GM18873 (cell line): ENCODE results near the gene PDZD2.
"Not testable (repeated sequence)": the region's sequence is repeated elsewhere in the genome, so short reads cannot be mapped to it uniquely, and the experiment has no call there.

Experiments used
- ATAC-seq: cut with Tn5 transposase; IDR thresholded peaks from one replicate; pipeline ENCODE4 v1.9.1; 2021; ENCODE audit warnings: mild to moderate bottlenecking, moderate library complexity, moderate number of reproducible peaks; ENCODE audit not compliant: unreplicated experiment, low FRiP score

The PDZD2 gene

DNA sequence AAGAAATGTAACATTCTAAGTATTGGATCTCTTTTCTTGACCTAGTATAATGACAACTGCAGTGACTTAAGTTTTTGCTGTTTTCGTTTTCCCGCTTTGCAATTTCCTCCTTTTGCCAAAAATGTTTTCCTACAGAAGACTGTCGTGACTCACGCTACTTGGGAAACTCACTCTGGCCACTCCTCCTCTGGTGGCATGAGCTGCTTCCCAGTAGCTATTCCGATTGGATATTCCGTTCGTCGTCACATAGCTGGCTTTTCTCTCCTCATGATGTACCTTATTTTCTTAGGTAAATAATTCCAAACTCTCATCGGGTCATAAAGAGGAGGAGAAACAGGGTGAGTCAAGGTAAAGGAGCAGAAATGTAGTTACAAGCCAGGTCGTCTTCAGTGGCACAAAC is 470.3 kb downstream of the PDZD2 start:
- no peak for ATAC-seq

DNA sequence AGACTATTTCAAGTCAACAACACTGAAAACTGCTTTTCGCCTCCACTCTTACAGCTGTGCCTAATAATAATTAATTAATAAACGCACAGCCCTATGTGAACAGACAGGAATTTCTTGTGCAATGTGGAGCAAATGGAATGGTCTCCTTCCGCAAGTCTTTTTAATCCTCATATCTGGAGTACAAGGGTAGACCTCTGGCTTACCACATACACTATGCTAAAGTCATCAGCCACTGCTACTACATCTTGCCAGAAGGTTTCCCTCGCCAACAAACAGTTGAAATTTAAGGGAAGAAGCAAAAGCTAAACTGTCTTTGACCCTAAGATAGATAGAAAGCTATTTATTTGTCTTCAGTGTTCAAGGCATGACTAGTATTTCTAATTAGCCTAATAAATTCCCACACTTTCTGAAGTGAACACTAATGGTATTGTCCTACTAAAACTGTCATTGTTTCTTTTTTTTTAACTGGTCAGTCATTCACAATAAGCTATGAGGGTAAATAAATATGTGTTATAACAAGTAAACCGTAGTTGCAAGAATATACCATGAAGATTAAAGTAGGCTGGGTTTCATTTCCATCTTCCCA is 471.3 kb downstream of the PDZD2 start:
- no peak for ATAC-seq

DNA sequence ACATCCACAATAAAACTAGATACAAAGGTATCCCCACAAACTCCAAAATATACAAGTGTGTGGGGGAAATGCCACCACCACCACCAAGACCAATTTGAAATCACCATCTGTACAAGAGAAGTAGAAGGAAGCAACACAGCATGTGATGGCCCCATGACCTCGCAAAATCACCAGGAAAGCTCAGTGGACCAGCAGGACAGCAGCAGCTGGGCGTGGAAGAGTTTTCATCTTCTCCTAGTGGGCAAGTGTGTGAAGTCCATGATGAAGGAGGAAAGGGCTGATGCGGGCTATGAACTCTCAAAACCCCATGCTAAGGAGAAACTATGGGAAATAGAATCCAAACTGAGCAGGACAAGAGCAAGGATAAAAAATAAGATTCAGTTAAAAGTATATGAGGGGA is 477.1 kb downstream of the PDZD2 start:
- ATAC-seq: no peak

DNA sequence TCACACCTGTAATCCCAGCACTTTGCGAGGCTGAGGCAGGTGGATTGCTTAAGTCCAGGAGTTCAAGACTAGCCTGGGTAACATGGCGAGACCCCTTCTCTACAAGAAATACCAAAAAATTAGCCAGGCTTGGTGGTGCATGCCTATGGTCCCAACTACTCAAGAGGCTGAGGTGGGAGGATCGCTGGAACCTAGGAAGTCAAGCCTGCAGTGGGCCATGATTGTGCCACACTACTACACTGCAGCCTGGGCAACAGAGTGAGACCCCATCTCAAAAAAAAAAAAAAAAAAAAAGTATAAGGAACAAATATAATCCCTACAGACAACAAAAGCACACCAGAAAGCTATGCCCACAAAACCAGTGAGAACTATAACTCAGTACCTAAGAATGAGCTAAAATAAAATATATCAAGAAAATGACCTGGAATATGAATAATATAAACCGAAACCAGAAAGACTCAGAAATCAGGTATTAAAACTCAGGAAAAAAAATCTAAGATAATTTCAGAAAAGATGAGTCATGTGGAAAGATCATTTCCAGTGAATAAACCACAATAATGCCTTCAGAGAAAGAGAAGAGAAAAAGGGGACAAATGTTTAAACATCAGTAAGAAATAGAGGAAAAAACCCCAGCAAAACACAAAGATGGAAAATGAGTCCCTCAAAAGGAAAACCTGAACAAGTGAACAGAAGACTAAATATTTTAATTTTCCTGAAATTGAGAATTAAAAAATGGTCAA is 477.8 kb downstream of the PDZD2 start:
- ATAC-seq: no peak

DNA sequence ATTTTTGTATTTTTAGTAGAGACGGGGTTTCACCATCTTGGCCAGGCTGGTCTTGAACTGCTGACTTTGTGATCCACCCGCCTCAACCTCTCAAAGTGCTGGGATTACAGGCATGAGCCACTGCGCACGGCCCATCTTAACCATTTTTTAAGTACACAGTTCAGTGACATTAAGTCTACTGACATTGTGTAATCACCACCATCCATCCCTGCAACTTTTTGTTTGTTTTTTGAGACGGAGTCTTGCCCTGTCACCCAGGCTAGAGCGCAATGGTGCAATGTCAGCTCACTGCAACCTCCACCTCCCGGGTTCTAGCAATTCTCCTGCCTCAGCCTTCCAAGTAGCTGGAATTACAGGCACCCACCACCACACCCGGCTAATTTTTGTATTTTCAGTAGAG is 480.0 kb downstream of the PDZD2 start:
- ATAC-seq: not testable (repeated sequence)

DNA sequence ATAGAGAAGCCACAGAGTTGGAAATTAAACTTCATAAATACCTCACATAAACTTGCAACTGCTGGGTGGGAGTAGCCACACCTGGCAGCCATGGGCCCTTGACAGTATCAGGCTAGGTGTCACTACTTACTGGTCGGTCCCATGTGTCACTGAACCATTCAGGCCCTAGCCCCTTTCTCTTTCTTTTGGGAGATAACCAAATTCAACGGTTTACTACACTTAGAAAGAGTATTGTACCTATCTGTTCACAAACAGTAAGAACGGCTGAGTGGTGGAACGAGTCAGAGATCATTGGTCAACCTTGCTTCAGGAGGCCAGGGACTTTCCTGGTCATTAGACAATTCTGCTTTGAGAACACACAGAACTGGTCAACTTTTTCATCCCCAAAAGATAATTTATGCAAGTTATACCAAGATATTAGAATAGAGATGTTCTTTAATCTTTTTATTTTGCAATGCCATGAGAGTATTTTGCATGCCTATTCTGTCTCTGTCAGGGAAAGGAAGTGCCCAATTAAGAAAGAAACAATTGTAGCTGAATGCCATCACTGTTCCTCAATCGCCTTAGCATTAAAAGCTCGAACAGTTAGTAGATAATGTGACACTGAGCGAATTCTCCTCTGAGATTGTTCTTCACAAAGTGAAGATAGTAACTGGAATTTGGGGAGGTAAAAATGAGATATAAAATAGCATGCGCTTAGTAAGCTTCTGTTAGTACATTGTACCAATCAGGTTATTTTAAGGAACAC is 484.3 kb downstream of the PDZD2 start:
- no peak for ATAC-seq

DNA sequence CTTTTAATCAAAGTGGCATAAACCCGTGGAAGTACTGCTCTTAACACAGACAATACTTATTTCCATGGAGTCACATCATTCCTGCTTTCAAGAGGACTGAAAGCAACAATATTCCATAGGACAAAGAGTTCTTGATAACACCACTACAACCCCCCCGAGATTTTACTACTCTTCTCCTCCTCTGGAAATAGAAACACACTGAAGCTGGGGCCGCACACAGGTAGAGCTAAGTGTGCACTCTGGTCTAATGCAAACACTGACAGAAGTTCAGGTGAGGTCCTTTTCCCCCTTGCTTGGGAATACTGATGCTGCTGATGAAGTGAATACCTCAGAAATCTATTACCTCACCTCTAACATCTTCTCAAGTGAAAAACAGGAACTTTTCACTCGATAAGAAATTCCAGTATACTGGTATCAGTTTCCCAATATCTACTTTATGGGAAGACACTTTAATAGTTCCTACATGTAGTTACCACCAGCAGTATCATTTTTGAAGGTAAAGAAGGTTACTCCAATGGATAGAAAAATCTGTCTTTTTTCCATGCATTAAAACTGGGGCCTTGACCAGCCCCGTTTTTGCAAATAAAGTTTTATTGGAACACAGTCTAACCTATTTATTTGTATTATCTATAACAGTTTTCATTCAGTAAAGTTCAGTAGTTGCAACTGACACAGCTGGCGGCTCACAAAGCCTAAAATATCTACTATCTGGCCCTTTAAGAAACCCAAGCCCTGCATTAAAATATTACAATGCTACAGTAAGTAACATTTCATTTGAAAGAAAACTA is 485.2 kb downstream of the PDZD2 start:
- ATAC-seq: no peak

DNA sequence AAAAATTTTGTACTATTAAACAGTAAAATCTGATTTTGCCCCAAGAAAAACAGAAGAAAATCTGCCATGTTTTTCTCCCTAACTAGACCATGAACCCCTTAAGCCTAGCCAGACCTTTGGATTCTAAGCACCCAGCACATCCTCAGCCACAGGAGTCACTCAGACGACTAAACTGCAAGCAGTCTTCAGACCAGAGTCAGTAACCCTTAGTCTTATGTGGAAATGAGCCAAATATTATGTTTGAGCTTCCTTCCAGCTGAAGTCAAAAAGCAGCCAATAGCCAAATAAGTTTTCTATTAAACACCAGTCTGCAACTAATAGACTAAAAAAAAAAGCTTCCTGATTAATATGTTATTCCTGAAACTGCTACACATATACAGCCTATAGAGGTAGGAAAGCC is 487.8 kb downstream of the PDZD2 start:
- ATAC-seq: no peak

DNA sequence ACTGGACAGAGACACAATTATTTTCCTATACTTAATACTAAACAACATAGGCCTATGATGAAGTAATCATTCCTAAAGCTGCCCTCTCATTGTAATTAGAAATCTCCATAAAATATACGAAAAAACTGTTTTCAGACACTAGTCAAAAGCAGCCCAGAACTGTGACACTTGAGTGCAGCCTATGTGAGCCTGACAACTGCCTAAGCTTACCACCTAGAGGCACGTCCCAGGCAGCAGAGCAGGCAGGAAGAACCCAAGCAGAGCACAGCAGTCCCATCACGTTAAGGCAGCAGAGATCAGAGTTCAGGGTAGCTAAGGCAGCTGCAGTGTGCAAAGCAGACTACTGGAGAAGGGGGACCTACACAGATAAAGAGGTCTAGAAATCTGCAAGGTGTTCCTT is 488.8 kb downstream of the PDZD2 start:
- ATAC-seq: no peak

DNA sequence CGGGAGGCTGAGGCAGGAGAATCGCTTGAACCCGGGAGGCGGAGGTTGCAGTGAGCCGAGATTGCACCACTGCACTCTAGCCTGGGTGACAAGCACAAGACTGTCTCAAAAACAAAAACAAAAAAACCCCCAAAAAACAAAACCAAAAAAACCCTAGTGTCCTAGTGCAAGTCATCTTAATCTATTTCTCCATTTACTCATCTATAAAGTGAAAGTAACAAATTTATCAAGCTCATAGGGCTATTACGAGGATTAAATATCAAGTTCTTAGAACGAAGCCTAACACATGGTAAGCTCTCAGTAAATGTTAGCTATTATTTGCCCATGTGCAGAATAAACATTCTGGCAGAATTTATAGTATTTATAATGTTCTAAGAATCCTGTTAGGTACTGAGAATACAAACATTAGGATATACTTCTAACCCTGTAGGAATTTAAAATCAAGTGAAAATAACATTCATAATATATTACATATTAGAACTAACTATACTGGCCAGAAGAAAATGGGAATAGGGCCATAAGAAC is 490.2 kb downstream of the PDZD2 start:
- no peak for ATAC-seq

DNA sequence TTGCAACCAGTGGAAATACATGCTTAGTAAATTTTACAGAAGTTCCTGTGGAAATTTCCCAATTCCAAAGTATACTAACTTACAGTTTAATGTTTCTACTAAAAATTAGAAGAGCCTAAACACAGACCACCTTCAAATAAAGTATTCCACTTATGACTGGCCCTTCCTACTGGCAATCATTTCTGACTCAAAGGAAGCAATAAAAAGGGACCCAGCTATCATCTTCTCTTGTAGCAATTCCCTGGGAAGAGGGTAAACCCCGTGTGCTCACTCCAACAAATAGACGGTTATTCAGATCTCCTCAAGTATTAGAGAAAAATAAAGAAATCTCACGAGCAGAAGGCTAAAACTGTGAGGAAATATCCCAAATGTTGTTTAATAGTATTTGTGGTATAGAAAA is 491.9 kb downstream of the PDZD2 start:
- no peak for ATAC-seq

DNA sequence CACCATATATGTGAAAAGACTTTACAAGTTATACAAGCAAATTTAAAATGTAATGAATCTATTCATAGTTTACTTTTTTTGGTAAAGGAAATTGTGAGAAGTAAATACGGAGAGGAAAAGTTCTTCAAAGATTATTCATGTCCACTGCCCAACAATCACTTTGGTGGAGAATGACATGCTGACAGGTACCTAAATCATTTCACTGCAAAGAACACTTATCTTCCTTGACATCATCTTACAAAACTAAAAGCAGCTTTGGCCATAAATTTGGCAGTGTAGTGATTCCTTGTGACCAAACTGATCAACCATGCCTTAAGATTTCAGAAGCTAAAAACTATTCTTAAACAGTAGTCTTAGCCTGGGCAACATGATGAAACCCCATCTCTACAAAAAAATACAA is 492.7 kb downstream of the PDZD2 start:
- no peak for ATAC-seq

DNA sequence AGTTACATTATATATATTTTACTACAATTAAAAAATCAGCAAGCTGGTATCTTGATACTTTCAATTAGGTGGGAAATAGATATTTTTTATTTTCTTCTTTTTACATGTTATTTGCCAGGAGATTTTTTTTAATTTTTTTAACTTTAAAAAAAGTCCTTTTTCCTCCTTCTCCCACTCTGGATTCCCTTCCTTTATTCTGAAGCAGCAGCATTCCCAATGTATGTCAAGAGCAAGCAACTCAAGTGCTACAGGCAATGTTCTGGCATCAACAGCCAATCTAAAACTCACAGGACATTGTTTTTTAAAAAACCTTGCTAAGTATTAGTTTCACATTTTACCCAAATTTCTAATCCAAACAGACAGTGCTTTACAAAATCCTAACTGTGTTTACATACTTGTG is 493.8 kb downstream of the PDZD2 start:
- no peak for ATAC-seq

DNA sequence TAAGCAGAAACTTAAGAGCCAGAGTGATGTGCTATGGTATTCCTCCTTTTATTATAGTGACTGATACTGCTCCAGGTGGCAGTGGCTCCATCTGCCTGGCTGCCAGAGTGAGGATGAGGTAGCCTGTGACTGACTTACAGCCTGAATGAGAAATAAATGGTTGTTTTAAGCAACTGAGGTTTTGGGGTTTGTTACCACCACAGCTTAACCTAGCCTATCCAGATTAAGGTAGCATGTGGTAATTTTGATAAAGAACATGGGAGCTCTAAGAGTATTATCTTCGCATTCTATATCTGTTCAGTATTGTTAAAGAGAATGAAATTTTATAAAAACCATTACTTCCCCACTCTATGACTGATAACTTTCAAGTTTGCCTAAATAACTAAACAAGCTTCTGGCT is 496.2 kb downstream of the PDZD2 start:
- ATAC-seq: no peak

DNA sequence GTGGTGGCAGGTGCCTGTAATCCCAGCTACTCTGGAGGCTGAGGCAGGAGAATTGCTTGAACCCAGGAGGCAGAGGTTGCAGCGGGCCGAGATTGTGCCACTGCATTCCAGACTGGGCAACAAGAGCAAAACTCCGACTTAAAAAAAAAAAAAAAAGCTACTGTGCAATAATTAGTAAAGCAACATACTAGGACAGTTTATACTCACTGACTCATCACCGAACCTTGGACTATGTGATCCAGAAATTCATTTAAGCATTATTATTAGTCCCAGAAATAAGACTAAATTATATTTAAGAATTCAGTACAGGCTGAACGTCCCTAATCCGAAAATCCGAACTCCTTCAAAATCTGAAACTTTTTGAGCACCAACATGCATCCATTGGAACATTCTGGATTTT is 497.4 kb downstream of the PDZD2 start:
- ATAC-seq: no peak

DNA sequence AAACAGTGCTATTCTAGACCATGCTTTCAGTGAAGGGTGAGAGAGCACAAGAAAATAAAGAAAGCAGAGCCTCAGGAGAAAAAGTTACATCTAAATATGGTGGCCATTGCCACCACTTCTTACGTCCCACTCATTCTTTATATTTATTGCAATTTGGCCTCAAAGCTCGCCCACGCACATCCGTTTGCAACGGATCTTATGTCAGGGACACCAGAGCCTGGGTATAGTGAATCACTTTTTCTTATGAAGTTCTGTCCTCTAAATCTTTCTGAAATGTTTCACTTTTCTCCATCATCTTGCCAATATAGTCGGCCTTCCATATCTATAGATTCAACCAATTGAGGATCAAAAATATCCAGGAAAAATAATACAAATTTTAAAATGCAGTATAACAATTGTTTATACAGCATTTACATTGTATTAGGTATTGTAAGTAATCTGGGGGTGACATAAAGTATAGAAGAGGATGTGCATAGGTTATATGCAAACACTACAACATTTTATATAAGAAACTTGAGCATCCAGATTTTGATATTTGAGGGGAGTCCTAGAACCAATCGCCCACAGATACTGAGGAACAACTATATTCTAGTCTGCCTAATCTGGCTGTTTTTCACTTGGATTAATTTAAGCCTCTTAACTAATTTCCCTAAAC is 500.0 kb downstream of the PDZD2 start:
- no peak for ATAC-seq

DNA sequence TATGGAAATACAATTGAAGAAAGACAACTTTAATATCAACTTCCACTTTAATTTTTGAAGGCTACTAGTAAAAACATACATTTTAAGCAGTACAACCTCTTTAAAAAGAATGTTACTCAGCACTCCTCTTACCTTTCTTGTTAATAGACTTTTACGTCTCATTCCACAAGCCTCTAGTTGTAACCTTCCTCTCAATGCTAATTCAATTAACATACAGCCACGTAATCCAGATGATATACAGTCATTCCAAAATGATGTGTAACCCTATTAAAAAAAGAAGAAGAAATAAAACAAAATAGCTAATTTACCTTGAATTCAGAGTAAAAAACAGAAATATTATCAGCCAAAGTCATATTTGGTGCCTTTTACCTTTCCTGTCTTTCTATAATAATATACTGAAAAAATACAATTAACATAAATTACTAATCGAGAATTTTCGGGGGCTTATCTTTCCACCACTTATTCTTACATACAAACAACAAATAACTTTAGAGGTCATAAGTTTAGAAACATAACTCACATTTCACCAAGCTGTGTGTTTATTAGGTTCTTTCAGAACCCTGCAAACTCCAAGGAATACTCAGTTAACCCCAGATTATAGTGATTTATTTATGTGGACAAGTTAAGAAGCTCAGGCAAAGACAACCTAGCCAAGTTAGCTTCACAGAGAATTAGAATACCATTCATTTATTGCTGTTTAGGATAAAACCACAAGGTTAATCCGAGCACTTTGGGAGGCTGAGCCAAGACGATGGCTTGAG is 504.9 kb downstream of the PDZD2 start:
- ATAC-seq: no peak

DNA sequence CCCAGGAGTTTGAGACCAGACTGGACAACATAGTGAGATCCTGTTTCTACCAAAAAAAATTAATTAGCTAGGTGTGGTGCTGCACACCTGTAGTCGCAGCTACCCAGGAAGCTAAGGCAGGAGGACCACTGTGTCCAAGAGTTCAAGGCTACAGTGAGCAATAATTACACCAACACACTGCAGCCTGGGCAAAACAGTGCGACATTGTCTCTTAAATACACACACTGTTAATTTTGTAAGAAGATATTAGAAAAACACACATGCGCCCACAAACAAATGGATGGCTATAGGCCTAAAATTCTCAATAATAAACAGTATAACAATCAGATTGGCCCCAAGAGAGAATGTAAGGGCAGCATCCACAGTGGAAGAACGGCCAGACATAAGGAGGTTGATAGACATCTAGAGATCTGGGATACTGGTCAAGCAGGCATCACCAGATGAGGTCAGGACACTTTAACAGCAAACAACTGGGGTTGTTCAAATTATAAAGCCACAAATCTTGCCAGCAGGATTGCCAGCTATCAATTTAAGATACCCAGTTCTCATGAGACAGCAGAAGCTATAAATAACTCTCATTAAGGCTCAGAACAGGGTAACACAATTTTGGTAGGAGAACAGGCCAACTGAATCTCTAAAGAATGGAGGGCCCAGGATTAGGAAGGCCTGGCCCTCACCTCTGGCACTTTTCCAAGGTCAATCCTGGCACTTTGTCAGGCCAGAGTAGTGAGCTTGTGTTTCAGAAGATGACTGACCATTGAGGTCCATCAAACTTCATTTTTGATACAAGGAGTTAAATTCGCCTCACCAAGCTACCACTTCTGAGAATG is 505.7 kb downstream of the PDZD2 start:
- ATAC-seq: no peak

DNA sequence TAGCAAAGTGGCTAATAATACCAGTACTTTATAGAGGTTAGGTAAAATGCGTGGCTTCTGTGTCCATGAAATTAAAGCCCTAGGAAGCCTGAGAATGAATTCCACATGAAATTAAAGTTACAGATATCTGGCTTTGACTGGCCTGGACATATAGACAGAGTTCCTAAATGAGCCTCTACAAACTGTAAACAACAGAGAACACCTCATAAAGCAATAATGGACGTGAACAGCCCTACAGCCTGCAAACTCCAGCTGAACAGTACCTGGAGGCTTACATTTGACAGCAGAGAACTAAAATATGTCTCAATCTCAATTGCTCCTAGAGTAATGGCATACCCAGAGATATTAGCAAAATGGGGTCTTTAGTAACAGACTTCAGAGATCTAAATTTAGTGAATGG is 506.4 kb downstream of the PDZD2 start:
- ATAC-seq: no peak
